Ascending aorta (tissue), 2 donors: ENCODE data around the gene TREML4. TPM values are rescaled to one million over a fixed set of nuclear protein-coding genes. Genes with fewer than 3 reads are reported as not detected.

Experiments
- DNase-seq, 2 donors: peaks; one replicate each; pipeline ENCODE4 v3.0.0-alpha.2; 2019; ENCODE audit warnings: low spot score in 2 of 2
- H3K27ac ChIP-seq, 2 donors: fragments of 200-600 bp; sonication (generic); one replicate each; pipeline ENCODE4 v1.5.1; 2016 to 2017; ENCODE audit warnings: mild to moderate bottlenecking in 1 of 2
- H3K27me3 ChIP-seq: fragments of 200-600 bp; sonication (generic); one replicate; pipeline ENCODE4 v1.5.1; 2017
- H3K36me3 ChIP-seq, 2 donors: fragments of 200-600 bp; sonication (generic); one replicate each; pipeline ENCODE4 v1.5.1; 2016
- H3K4me1 ChIP-seq, 2 donors: fragments of 200-600 bp; sonication (generic); one replicate each; pipeline ENCODE4 v1.5.1; 2016 to 2017; ENCODE audit warnings: mild to moderate bottlenecking in 1 of 2
- H3K4me3 ChIP-seq, 2 donors: fragments of 200-600 bp; sonication (generic); one replicate each; pipeline ENCODE4 v1.5.1; 2016 to 2017; ENCODE audit warnings: mild to moderate bottlenecking in 1 of 2
- H3K9me3 ChIP-seq, 2 donors: fragments of 200-600 bp; sonication (generic); one replicate each; pipeline ENCODE4 v1.5.1; 2016
- CTCF ChIP-seq, 3 experiments: fragments of 200-600 bp in 2 of 3; fragments of 450-650 bp in 1 of 3; sonication (generic) in 2 of 3; IDR thresholded peaks; one replicate each; pipeline ENCODE4 v1.5.1; 2016 to 2019; ENCODE audit warnings: antibody characterized with exemption in 3 of 3, mild to moderate bottlenecking in 1 of 3, moderate library complexity in 1 of 3
- intact Hi-C: fragments of 100-400 bp; cut with DNase I; formaldehyde crosslinking; loops from one replicate; pipeline ENCODE4 v1.15.1; 2023
- total RNA-seq: library from RNA; depleted of rRNA; stranded (reverse); fragments of >200 nt; gene quantifications from one replicate; pipeline ENCODE4 v1.1.0, GENCODE V29; 2016

Gene TREML4
- total RNA-seq = not detected

- H3K27me3 ChIP-seq = no peaks in the 10 kb centered on the region
- no peaks in the 10 kb centered on the region for H3K36me3 ChIP-seq
- no peak for TF ChIP-seq CTCF (IDR thresholded peaks at IDR 0.05)
- H3K9me3 ChIP-seq = no peaks in the 10 kb centered on the region
- no peak within 1 kb of the TSS for H3K4me3 ChIP-seq
- DNase-seq = no peak
- no peaks in the 10 kb centered on the region for H3K4me1 ChIP-seq
- no peak within 1 kb of the TSS for H3K27ac ChIP-seq
- intact Hi-C loops = no loop called here
Observed at GRCh38 chr6:41228096-41228495, at the start of gene TREML4. Gene TREML4 (plus strand): TSS chr6:41228349. CDS start chr6:41228428, 79 bp downstream.

GRCh38 chr6:41179163-41179562 is 49.0 kb upstream of the TREML4 start:
- H3K4me3 ChIP-seq = no peak overlapping the region
- H3K27me3 ChIP-seq = no peaks in the 10 kb centered on the region
- no peaks in the 10 kb centered on the region for H3K36me3 ChIP-seq
- no peaks in the 10 kb centered on the region for H3K4me1 ChIP-seq
- TF ChIP-seq CTCF (IDR thresholded peaks at IDR 0.05) = no peak
- H3K9me3 ChIP-seq = no peaks in the 10 kb centered on the region
- no peak for DNase-seq
- H3K27ac ChIP-seq = no peak overlapping the region
- intact Hi-C loops = no loop called here

- Histone ChIP-seq H3K27me3 (no peaks in the 10 kb centered on the region), H3K4me1 (no peaks in the 10 kb centered on the region), H3K36me3 (no peaks in the 10 kb centered on the region), H3K27ac (no peak overlapping the region), H3K4me3 (no peak overlapping the region), H3K9me3 (no peaks in the 10 kb centered on the region)
- DNase-seq = no peak
- no peak for TF ChIP-seq CTCF (IDR thresholded peaks at IDR 0.05)
- intact Hi-C loops = no loop called here
Observed at GRCh38 chr6:41181566-41181965, 46.6 kb upstream of the TREML4 start.

- TF ChIP-seq CTCF (IDR thresholded peaks at IDR 0.05) = peak in 1 of 3 experiments; percentile 34
- no peak for DNase-seq
- Histone ChIP-seq H3K4me3 (no peak overlapping the region), H3K9me3 (no peaks in the 10 kb centered on the region), H3K27me3 (no peaks in the 10 kb centered on the region), H3K27ac (no peak overlapping the region), H3K4me1 (no peaks in the 10 kb centered on the region), H3K36me3 (no peaks in the 10 kb centered on the region)
- intact Hi-C loops = no loop called here
Observed at GRCh38 chr6:41182069-41183034, 45.8 kb upstream of the TREML4 start.

- no peaks in the 10 kb centered on the region for H3K27me3 ChIP-seq
- no peaks in the 10 kb centered on the region for H3K9me3 ChIP-seq
- no peak for DNase-seq
- H3K36me3 ChIP-seq = no peaks in the 10 kb centered on the region
- TF ChIP-seq CTCF (IDR thresholded peaks at IDR 0.05) = no peak
- no peak overlapping the region for H3K27ac ChIP-seq
- no peaks in the 10 kb centered on the region for H3K4me1 ChIP-seq
- intact Hi-C loops = no loop called here
- no peak overlapping the region for H3K4me3 ChIP-seq
Observed at GRCh38 chr6:41184761-41185160, 43.4 kb upstream of the TREML4 start.
